Osteocyte (in vitro differentiated cells): Measurements from ENCODE around the gene SMYD1. TPM values are rescaled to one million over a fixed set of nuclear protein-coding genes. Genes with fewer than 3 reads are reported as not detected.

Source experiments
- DNase-seq: peaks from one replicate; pipeline ENCODE4 v3.0.0; 2021; ENCODE audit warnings: mixed read lengths; ENCODE audit not compliant: unreplicated experiment; ENCODE audit errors: extremely low spot score
- H3K27ac Mint-ChIP-seq: one replicate; pipeline ENCODE4 v1.8.0; 2021; ENCODE audit warnings: mild to moderate bottlenecking, mixed read lengths; ENCODE audit not compliant: unreplicated experiment
- H3K27me3 Mint-ChIP-seq: one replicate; pipeline ENCODE4 v1.8.0; 2021; ENCODE audit warnings: mixed read lengths; ENCODE audit not compliant: unreplicated experiment
- H3K36me3 Mint-ChIP-seq: one replicate; pipeline ENCODE4 v1.8.0; 2021; ENCODE audit warnings: mixed read lengths; ENCODE audit not compliant: unreplicated experiment
- H3K4me1 Mint-ChIP-seq: one replicate; pipeline ENCODE4 v1.8.0; 2021; ENCODE audit warnings: mixed read lengths; ENCODE audit not compliant: unreplicated experiment
- H3K4me3 Mint-ChIP-seq: one replicate; pipeline ENCODE4 v1.8.0; 2021; ENCODE audit warnings: mild to moderate bottlenecking, moderate library complexity, mixed read lengths; ENCODE audit not compliant: unreplicated experiment
- H3K9me3 Mint-ChIP-seq: one replicate; pipeline ENCODE4 v1.8.0; 2021; ENCODE audit warnings: mixed read lengths; ENCODE audit not compliant: unreplicated experiment
- CTCF ChIP-seq: fragments of 200-600 bp; sonication (generic); IDR thresholded peaks from 2 replicates; pipeline ENCODE4 v1.5.0; 2021; ENCODE audit warnings: antibody characterized with exemption, mild to moderate bottlenecking, moderate library complexity
- total RNA-seq: library from RNA; stranded (reverse); gene quantifications from 2 replicates; pipeline ENCODE4 v1.2.1, GENCODE V29; 2021

The SMYD1 gene
- total RNA-seq, 1 donor from 2014 or later = not detected

- no peak for DNase-seq
- H3K36me3 Mint-ChIP-seq = no peaks in the 10 kb centered on the region
- H3K4me3 Mint-ChIP-seq = no peak overlapping the region
- H3K27me3 Mint-ChIP-seq = peaks cover 4% of the 10 kb centered on the region
- H3K9me3 Mint-ChIP-seq = no peaks in the 10 kb centered on the region
- H3K27ac Mint-ChIP-seq = no peak overlapping the region
- no peak for TF ChIP-seq CTCF
- no peaks in the 10 kb centered on the region for H3K4me1 Mint-ChIP-seq
Measured at GRCh38 chr2:88085602-88086001, 18.0 kb downstream of the SMYD1 start.

- TF ChIP-seq CTCF = no peak
- H3K4me3 Mint-ChIP-seq = no peak overlapping the region
- H3K27ac Mint-ChIP-seq = no peak overlapping the region
- no peaks in the 10 kb centered on the region for H3K4me1 Mint-ChIP-seq
- peaks cover 4% of the 10 kb centered on the region for H3K27me3 Mint-ChIP-seq
- H3K9me3 Mint-ChIP-seq = no peaks in the 10 kb centered on the region
- no peak for DNase-seq
- H3K36me3 Mint-ChIP-seq = no peaks in the 10 kb centered on the region
Measured at GRCh38 chr2:88086401-88086800, 18.8 kb downstream of the SMYD1 start.

GRCh38 chr2:88087073-88087472, 19.4 kb downstream of the SMYD1 start:
- H3K9me3 Mint-ChIP-seq = no peaks in the 10 kb centered on the region
- no peak overlapping the region for H3K4me3 Mint-ChIP-seq
- DNase-seq = no peak
- H3K36me3 Mint-ChIP-seq = no peaks in the 10 kb centered on the region
- H3K4me1 Mint-ChIP-seq = no peaks in the 10 kb centered on the region
- no peak overlapping the region for H3K27ac Mint-ChIP-seq
- no peak for TF ChIP-seq CTCF
- peaks cover 4% of the 10 kb centered on the region for H3K27me3 Mint-ChIP-seq

- no peak overlapping the region for H3K4me3 Mint-ChIP-seq
- TF ChIP-seq CTCF = no peak
- H3K27ac Mint-ChIP-seq = no peak overlapping the region
- no peaks in the 10 kb centered on the region for H3K9me3 Mint-ChIP-seq
- H3K27me3 Mint-ChIP-seq = peaks cover 4% of the 10 kb centered on the region
- H3K4me1 Mint-ChIP-seq = no peaks in the 10 kb centered on the region
- H3K36me3 Mint-ChIP-seq = no peaks in the 10 kb centered on the region
- DNase-seq = no peak
Measured at GRCh38 chr2:88087763-88088162, 20.1 kb downstream of the SMYD1 start.

- DNase-seq = no peak
- H3K4me3 Mint-ChIP-seq = no peak overlapping the region
- no peaks in the 10 kb centered on the region for H3K9me3 Mint-ChIP-seq
- no peaks in the 10 kb centered on the region for H3K4me1 Mint-ChIP-seq
- H3K27ac Mint-ChIP-seq = no peak overlapping the region
- no peak for TF ChIP-seq CTCF
- no peaks in the 10 kb centered on the region for H3K36me3 Mint-ChIP-seq
- H3K27me3 Mint-ChIP-seq = peaks cover 9% of the 10 kb centered on the region
Measured at GRCh38 chr2:88088999-88089398, 21.4 kb downstream of the SMYD1 start.
